ENCODE measurements around the gene GABPB2. TPM values are rescaled to one million over a fixed set of nuclear protein-coding genes. Genes with fewer than 3 reads are reported as not detected.
A peak's percentile ranks its signal among the peaks of the same experiment; 100 is the strongest.

Gene GABPB2
- total RNA-seq, 1 donor from 2014 or later, result 19.2 TPM

DNA sequence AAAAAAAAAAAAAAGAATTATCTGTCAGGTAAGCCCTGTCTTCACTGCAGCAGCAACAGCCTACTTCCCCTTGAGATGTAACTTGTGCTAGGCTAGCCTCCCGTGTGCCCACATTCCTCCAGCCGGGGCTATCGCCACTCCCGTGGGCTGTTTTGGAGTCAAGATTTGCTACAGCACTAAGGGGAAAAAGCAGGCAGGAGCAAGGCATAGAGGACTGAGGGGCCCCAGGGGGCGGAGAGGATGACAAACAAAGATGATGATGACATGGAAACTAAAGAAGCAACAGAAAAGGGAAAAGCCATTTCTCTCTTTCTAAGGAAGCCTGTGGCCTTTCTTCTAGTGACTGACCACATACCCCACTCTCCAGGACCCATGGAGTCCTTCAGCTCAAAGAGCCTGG lies 87.8 kb downstream of the GABPB2 start:
- intact Hi-C loops (cut with DNase I), result loop anchor here (5.0 kb wide), 2 partner anchors 56 to 131 kb away; no protein-coding TSS in a partner anchor
- Histone ChIP-seq H3K27ac (no peak overlapping the region), H3K27me3 (no peaks in the 10 kb centered on the region), H3K9me3 (no peaks in the 10 kb centered on the region), H3K4me3 (no peak overlapping the region), H3K36me3 (peaks cover 0 to 42% of the 10 kb centered on the region in 2 donors), H3K4me1 (peaks cover 8% of the 10 kb centered on the region)
- DNase-seq (ENCODE audit: extremely low spot score in 2 of 2), result no peak
- no peak for TF ChIP-seq POLR2AphosphoS5 (IDR thresholded peaks at IDR 0.05; ENCODE audit: insufficient read depth in 1 of 2, low read depth in 1 of 2)
- no peak for TF ChIP-seq POLR2A (IDR thresholded peaks at IDR 0.05)
- TF ChIP-seq, protein P1, sequence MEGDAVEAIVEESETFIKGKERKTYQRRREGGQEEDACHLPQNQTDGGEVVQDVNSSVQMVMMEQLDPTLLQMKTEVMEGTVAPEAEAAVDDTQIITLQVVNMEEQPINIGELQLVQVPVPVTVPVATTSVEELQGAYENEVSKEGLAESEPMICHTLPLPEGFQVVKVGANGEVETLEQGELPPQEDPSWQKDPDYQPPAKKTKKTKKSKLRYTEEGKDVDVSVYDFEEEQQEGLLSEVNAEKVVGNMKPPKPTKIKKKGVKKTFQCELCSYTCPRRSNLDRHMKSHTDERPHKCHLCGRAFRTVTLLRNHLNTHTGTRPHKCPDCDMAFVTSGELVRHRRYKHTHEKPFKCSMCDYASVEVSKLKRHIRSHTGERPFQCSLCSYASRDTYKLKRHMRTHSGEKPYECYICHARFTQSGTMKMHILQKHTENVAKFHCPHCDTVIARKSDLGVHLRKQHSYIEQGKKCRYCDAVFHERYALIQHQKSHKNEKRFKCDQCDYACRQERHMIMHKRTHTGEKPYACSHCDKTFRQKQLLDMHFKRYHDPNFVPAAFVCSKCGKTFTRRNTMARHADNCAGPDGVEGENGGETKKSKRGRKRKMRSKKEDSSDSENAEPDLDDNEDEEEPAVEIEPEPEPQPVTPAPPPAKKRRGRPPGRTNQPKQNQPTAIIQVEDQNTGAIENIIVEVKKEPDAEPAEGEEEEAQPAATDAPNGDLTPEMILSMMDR (IDR thresholded peaks at IDR 0.05), result no peak

DNA sequence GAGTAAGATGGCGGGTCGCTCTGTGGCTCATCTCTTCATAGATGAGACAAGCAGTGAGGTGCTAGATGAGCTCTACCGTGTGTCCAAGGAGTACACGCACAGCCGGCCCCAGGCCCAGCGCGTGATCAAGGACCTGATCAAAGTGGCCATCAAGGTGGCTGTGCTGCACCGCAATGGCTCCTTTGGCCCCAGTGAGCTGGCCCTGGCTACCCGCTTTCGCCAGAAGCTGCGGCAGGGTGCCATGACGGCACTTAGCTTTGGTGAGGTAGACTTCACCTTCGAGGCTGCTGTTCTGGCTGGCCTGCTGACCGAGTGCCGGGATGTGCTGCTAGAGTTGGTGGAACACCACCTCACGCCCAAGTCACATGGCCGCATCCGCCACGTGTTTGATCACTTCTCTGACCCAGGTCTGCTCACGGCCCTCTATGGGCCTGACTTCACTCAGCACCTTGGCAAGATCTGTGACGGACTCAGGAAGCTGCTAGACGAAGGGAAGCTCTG lies 88.2 kb downstream of the GABPB2 start:
- H3K9me3 ChIP-seq, result no peaks in the 10 kb centered on the region
- peaks cover 9% of the 10 kb centered on the region for H3K4me1 ChIP-seq
- peaks cover 0 to 42% of the 10 kb centered on the region in 2 donors for H3K36me3 ChIP-seq
- TF ChIP-seq POLR2A (IDR thresholded peaks at IDR 0.05), result no peak
- TF ChIP-seq, protein P1 (IDR thresholded peaks at IDR 0.05), result no peak
- no peak for TF ChIP-seq POLR2AphosphoS5 (IDR thresholded peaks at IDR 0.05; ENCODE audit: insufficient read depth in 1 of 2, low read depth in 1 of 2)
- intact Hi-C loops (cut with DNase I), result loop anchor here (5.0 kb wide), 2 partner anchors 56 to 132 kb away; no protein-coding TSS in a partner anchor
- no peaks in the 10 kb centered on the region for H3K27me3 ChIP-seq
- no peak for DNase-seq (ENCODE audit: extremely low spot score in 2 of 2)
- H3K4me3 ChIP-seq, result no peak overlapping the region
- H3K27ac ChIP-seq, result no peak overlapping the region

DNA sequence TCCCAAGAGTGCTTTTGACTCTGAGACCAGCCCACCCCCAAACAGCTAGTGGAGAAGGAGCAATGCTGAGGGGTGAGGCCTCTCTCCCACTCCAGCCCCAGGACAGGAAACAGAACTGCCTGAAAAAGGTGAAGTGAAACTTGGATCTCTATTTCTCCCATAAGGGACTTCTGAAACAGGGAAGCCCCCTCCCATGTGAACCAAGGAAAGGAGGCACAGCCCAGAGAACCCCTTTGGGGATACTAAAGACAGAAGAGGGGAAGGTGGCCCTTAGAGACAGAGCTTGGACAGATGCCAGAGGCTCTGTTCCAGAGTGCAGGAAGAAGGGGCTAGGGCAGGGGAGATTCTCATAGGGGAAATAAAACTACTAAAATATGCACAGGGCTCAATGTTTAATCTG lies 88.8 kb downstream of the GABPB2 start:
- H3K36me3 ChIP-seq, result peaks cover 0 to 42% of the 10 kb centered on the region in 2 donors
- intact Hi-C loops (cut with DNase I), result loop anchor here (5.0 kb wide), 2 partner anchors 57 to 132 kb away; no protein-coding TSS in a partner anchor
- TF ChIP-seq POLR2AphosphoS5 (IDR thresholded peaks at IDR 0.05; ENCODE audit: insufficient read depth in 1 of 2, low read depth in 1 of 2) (no peak), POLR2A (IDR thresholded peaks at IDR 0.05) (no peak)
- TF ChIP-seq, protein P1 (IDR thresholded peaks at IDR 0.05), result no peak
- H3K27me3 ChIP-seq, result no peaks in the 10 kb centered on the region
- H3K4me1 ChIP-seq, result peaks cover 14% of the 10 kb centered on the region
- H3K4me3 ChIP-seq, result no peak overlapping the region
- no peaks in the 10 kb centered on the region for H3K9me3 ChIP-seq
- no peak overlapping the region for H3K27ac ChIP-seq
- DNase-seq (ENCODE audit: extremely low spot score in 2 of 2), result no peak

DNA sequence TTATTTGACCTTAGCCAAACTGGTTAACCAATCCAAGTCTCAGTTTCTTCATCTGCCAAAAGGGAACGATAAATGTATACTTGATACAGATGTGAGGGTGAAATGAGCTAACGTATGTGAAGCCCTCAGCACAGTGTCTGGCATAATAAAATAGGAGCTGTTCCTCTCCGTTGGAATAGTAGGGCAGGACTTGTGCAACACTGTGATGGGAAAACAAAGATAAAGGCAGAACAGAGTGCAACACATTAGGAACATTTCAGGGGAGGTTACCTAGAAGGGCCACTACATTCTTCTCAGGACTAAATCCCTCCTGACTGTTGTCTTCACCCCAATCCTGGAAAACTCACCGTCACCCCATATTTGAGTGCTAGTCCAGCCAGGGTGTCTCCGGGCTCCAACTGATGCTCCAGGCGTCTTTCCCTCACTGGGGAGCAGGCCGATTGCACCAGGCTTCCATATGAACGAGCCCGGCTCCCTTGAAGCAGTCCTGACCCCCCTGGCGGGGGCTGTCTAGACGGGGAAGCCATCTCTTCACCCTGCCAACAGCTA lies 94.2 kb downstream of the GABPB2 start:
- Histone ChIP-seq H3K4me1 (peaks cover 38% of the 10 kb centered on the region), H3K9me3 (no peaks in the 10 kb centered on the region), H3K27me3 (no peaks in the 10 kb centered on the region), H3K36me3 (peaks cover 0 to 36% of the 10 kb centered on the region in 2 donors), H3K4me3 (peak overlapping the region; percentile 72 to 82), H3K27ac (peak overlapping the region; percentile 88)
- intact Hi-C loops (cut with DNase I), result no loop called here
- no peak for DNase-seq (ENCODE audit: extremely low spot score in 2 of 2)
- TF ChIP-seq, protein P1 (IDR thresholded peaks at IDR 0.05), result no peak
- TF ChIP-seq POLR2AphosphoS5 (IDR thresholded peaks at IDR 0.05; ENCODE audit: insufficient read depth in 1 of 2, low read depth in 1 of 2), result no peak
- TF ChIP-seq POLR2A (IDR thresholded peaks at IDR 0.05), result no peak

DNA sequence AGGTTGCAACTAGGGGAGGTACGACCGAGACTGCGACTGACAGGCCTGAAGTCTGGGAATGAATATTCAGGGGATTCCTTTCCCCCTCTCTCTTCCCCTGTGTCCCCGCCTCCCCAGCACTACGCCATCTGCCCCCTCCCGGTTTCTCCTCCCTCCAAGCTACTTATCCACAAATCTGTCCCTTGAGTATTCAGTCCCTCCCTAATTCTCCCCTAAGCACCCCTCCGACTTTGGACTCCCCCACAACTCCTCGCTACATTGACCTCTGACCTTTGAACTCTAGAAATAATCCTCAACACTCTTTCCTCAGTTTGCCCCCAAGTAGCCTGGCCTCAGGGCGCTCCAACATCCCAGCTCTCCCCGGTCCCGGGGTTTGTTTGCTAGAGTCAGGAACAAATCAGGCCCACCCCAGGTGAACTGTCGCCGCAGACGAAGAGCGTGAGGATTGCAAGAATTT lies 94.7 kb downstream of the GABPB2 start:
- TF ChIP-seq, protein P1 (IDR thresholded peaks at IDR 0.05), result no peak
- no peak for TF ChIP-seq POLR2AphosphoS5 (IDR thresholded peaks at IDR 0.05; ENCODE audit: insufficient read depth in 1 of 2, low read depth in 1 of 2)
- TF ChIP-seq POLR2A (IDR thresholded peaks at IDR 0.05), result no peak
- intact Hi-C loops (cut with DNase I), result no loop called here
- H3K4me3 ChIP-seq, result peak overlapping the region; percentile 72 to 82
- peaks cover 38% of the 10 kb centered on the region for H3K4me1 ChIP-seq
- DNase-seq (ENCODE audit: extremely low spot score in 2 of 2), result peak in 1 of 2 donors; percentile 92
- H3K9me3 ChIP-seq, result no peaks in the 10 kb centered on the region
- peak overlapping the region; percentile 88 for H3K27ac ChIP-seq
- no peaks in the 10 kb centered on the region for H3K27me3 ChIP-seq
- H3K36me3 ChIP-seq, result peaks cover 0 to 35% of the 10 kb centered on the region in 2 donors

Measured in vagina (tissue), 2 donors.